DOHH2 (cell line): ENCODE results near the gene DPP4.

Source experiments
- EZH2phosphoT487 ChIP-seq: fragments of 200-600 bp; sonication (generic); IDR thresholded peaks from 2 replicates; pipeline ENCODE4 v1.6.1; 2017; ENCODE audit warnings: borderline replicate concordance, mild to moderate bottlenecking, antibody characterized with exemption, low read length, moderate library complexity, mixed read lengths
- TF ChIP-seq, protein P1 (sequence below): fragments of 200-600 bp; sonication (generic); IDR thresholded peaks from one replicate; pipeline ENCODE4 v1.5.1; 2014; ENCODE audit warnings: antibody characterized with exemption, mild to moderate bottlenecking, low read depth, low read length; ENCODE audit not compliant: poor library complexity, severe bottlenecking

DNA sequence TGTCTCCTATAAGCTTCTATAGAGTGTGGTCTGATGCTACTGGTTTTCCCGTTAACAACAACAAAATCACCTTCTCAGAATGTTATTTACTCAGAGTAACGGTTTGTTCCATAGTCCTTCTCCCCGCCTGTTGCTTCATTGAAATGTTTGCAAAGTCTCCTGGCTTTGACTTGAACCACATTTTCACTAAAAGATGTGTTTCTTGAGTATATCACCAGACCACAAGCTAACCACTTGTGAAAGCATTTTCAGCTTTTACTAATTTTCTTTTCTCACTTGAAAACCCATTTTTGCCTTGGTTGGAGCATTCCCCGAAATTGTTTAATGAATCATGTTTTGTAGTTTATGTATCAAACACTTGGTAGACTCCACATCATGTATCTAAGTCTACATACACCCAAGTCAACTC is 121.2 kb downstream of the DPP4 start:
- TF ChIP-seq, protein P1, sequence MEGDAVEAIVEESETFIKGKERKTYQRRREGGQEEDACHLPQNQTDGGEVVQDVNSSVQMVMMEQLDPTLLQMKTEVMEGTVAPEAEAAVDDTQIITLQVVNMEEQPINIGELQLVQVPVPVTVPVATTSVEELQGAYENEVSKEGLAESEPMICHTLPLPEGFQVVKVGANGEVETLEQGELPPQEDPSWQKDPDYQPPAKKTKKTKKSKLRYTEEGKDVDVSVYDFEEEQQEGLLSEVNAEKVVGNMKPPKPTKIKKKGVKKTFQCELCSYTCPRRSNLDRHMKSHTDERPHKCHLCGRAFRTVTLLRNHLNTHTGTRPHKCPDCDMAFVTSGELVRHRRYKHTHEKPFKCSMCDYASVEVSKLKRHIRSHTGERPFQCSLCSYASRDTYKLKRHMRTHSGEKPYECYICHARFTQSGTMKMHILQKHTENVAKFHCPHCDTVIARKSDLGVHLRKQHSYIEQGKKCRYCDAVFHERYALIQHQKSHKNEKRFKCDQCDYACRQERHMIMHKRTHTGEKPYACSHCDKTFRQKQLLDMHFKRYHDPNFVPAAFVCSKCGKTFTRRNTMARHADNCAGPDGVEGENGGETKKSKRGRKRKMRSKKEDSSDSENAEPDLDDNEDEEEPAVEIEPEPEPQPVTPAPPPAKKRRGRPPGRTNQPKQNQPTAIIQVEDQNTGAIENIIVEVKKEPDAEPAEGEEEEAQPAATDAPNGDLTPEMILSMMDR = no peak
- no peak for TF ChIP-seq EZH2phosphoT487
